DND-41 (cell line): Measurements from ENCODE around the gene PPAN.

Experiments
- ATAC-seq: fragments of 200-7000 bp; cut with Tn5 transposase; 3 replicates; pipeline ENCODE4 v1.9.1; 2021; ENCODE audit warnings: low read depth; ENCODE audit not compliant: insufficient read depth
- DNase-seq: peaks from one replicate; pipeline ENCODE4 v3.0.0-alpha.2; 2020
- H2AFZ ChIP-seq: 2 replicates; pipeline ENCODE4 v1.6.0; 2012; ENCODE audit warnings: low read depth, low read length
- H3K27ac ChIP-seq: 2 replicates; pipeline ENCODE4 v1.5.1; 2012; ENCODE audit warnings: low read length, inconsistent platforms
- H3K27me3 ChIP-seq: fragments of 200-600 bp; sonication (generic); 2 replicates; pipeline ENCODE4 v1.6.0; 2012; ENCODE audit warnings: low read length, mild to moderate bottlenecking, inconsistent platforms; ENCODE audit not compliant: insufficient read depth, poor library complexity
- H3K36me3 ChIP-seq: 2 replicates; pipeline ENCODE4 v1.5.1; 2012; ENCODE audit warnings: low read length, inconsistent platforms; ENCODE audit not compliant: insufficient read depth
- H3K4me1 ChIP-seq: 2 replicates; pipeline ENCODE4 v1.5.1; 2012; ENCODE audit warnings: mild to moderate bottlenecking, low read length; ENCODE audit not compliant: insufficient read depth
- H3K4me2 ChIP-seq: 2 replicates; pipeline ENCODE4 v1.6.0; 2012; ENCODE audit warnings: mild to moderate bottlenecking, moderate library complexity, low read length, inconsistent platforms; ENCODE audit not compliant: insufficient read depth
- H3K4me3 ChIP-seq, 2 experiments: fragments of 200-600 bp in 1 of 2; shearing (Covaris generic) in 1 of 2; 2 replicates each; pipeline ENCODE4 v1.5.1; 2012 to 2016; ENCODE audit warnings: inconsistent platforms in 2 of 2, low read length in 2 of 2, mild to moderate bottlenecking in 2 of 2, low read depth in 1 of 2, moderate library complexity in 1 of 2
- H3K79me2 ChIP-seq: 2 replicates; pipeline ENCODE4 v1.6.0; 2012; ENCODE audit warnings: low read length, inconsistent platforms; ENCODE audit not compliant: insufficient read depth
- H3K9ac ChIP-seq: 2 replicates; pipeline ENCODE4 v1.6.0; 2012; ENCODE audit warnings: low read depth, mild to moderate bottlenecking, inconsistent platforms, low read length, moderate library complexity
- H3K9me3 ChIP-seq: 2 replicates; pipeline ENCODE4 v1.5.1; 2012; ENCODE audit warnings: low read length, moderate library complexity, mild to moderate bottlenecking, inconsistent platforms; ENCODE audit not compliant: insufficient read depth, severe bottlenecking
- H4K20me1 ChIP-seq: 2 replicates; pipeline ENCODE4 v1.6.0; 2012; ENCODE audit warnings: low read length; ENCODE audit not compliant: insufficient read depth
- EZH2 ChIP-seq: IDR thresholded peaks from 3 replicates; pipeline ENCODE4 v1.6.1; 2012; ENCODE audit warnings: borderline replicate concordance, low read depth, mild to moderate bottlenecking, moderate library complexity, low read length, inconsistent platforms; ENCODE audit not compliant: severe bottlenecking
- TF ChIP-seq, protein P1 (sequence below): IDR thresholded peaks from 2 replicates; pipeline ENCODE4 v1.5.1; 2012; ENCODE audit warnings: borderline replicate concordance, low read length, moderate library complexity, mild to moderate bottlenecking; ENCODE audit not compliant: poor library complexity, severe bottlenecking; ENCODE audit errors: extremely low read depth

Gene PPAN

DNA sequence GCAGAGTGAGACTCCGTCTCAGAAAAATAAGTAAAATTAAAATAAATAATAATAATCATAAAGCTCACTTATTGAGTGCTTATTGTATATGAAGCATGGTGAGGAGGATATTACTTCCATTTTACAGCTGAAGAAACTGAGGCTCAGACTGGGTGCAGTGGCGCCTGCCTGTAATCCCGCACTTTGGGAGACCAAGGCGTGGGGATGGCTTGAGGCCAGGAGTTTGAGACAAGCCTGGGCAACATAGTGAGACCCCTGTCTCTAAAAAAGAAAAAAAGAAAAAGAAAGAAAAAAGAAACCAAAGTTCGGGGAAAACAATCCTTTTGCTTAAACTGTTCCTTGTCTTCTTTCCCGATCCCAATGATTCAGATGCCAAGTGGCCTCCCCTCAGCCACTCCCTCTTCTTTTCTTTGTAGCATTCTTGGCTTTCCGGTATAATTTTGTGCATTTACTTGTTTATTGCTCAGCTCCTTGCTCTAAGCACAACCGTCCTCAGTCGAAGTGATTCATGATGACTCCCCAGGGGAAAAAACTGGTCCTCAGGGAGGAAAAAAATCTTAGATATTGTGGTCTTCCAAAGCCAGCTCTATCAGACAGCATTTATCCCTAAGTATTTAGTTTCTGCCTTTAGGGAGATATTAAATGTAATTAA, 14.5 kb downstream of the PPAN start:
- no peak overlapping the region for H2AFZ ChIP-seq
- peaks cover 20% of the 10 kb centered on the region for H3K4me1 ChIP-seq
- TF ChIP-seq, protein P1, sequence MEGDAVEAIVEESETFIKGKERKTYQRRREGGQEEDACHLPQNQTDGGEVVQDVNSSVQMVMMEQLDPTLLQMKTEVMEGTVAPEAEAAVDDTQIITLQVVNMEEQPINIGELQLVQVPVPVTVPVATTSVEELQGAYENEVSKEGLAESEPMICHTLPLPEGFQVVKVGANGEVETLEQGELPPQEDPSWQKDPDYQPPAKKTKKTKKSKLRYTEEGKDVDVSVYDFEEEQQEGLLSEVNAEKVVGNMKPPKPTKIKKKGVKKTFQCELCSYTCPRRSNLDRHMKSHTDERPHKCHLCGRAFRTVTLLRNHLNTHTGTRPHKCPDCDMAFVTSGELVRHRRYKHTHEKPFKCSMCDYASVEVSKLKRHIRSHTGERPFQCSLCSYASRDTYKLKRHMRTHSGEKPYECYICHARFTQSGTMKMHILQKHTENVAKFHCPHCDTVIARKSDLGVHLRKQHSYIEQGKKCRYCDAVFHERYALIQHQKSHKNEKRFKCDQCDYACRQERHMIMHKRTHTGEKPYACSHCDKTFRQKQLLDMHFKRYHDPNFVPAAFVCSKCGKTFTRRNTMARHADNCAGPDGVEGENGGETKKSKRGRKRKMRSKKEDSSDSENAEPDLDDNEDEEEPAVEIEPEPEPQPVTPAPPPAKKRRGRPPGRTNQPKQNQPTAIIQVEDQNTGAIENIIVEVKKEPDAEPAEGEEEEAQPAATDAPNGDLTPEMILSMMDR, result no peak
- no peak for TF ChIP-seq EZH2
- ATAC-seq (no peak), DNase-seq (no peak)
- H3K4me3 ChIP-seq, result no peak overlapping the region
- H3K27ac ChIP-seq, result no peak overlapping the region
- H3K36me3 ChIP-seq, result peaks cover 40% of the 10 kb centered on the region
- H3K9me3 ChIP-seq, result no peaks in the 10 kb centered on the region
- H4K20me1 ChIP-seq, result peaks cover 32% of the 10 kb centered on the region
- no peak overlapping the region for H3K9ac ChIP-seq
- no peaks in the 10 kb centered on the region for H3K27me3 ChIP-seq
- H3K79me2 ChIP-seq, result peaks cover 27% of the 10 kb centered on the region
- no peak overlapping the region for H3K4me2 ChIP-seq

DNA sequence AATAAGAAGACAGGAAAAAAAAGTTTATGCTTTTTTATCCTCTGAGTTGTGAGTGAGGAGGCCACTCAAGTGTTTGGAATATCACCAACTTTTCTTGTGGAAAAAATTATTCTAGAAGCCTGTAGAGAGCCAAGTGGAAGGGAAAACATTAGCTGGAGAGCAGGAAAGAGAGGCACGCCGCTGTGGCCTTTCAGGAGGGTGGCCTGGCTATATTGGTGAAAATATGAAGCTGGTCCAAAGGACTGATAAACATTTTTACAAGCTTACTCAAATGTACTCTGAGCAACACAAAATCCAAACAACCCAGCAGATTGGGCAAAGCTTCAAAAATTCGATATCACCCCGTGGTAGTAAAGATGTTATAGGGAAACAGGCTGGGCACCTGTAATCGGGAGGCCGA, 15.9 kb downstream of the PPAN start:
- H3K4me3 ChIP-seq, result no peak overlapping the region
- no peaks in the 10 kb centered on the region for H3K27me3 ChIP-seq
- H3K79me2 ChIP-seq, result peaks cover 27% of the 10 kb centered on the region
- peaks cover 36% of the 10 kb centered on the region for H3K36me3 ChIP-seq
- ATAC-seq (no peak), DNase-seq (no peak)
- no peak overlapping the region for H2AFZ ChIP-seq
- no peak overlapping the region for H3K27ac ChIP-seq
- no peak overlapping the region for H3K9ac ChIP-seq
- TF ChIP-seq EZH2, result no peak
- TF ChIP-seq, protein P1, result no peak
- H3K4me2 ChIP-seq, result no peak overlapping the region
- no peaks in the 10 kb centered on the region for H3K9me3 ChIP-seq
- H4K20me1 ChIP-seq, result peaks cover 19% of the 10 kb centered on the region
- peaks cover 19% of the 10 kb centered on the region for H3K4me1 ChIP-seq

DNA sequence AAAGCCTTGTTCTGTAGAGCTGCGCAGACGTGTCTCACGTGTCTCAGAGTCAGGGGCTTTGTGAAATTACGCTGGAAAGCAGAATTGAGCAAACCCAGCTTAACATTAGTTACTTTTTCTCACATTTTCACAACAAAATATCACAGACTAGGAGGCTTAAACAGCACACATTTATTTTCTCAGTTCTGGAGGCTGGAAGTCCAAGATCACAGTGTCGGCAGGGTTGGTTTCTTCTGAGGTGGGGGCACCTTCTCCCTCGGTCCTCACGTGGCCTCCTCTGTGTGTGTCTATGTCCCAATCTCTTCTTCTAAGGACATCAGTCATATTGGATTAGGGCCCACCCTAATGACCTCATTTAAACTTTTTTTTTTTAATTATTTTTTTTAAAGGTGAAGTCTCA, 18.3 kb downstream of the PPAN start:
- Histone ChIP-seq H4K20me1 (peaks cover 5% of the 10 kb centered on the region; the same call in 1 of the 2 replicates), H3K4me3 (no peak overlapping the region), H3K4me1 (peaks cover 3% of the 10 kb centered on the region), H3K9me3 (no peaks in the 10 kb centered on the region), H3K9ac (no peak overlapping the region), H3K4me2 (no peak overlapping the region), H3K79me2 (peaks cover 3% of the 10 kb centered on the region), H3K27me3 (no peaks in the 10 kb centered on the region), H2AFZ (no peak overlapping the region), H3K36me3 (peaks cover 38% of the 10 kb centered on the region), H3K27ac (no peak overlapping the region)
- DNase-seq (no peak), ATAC-seq (no peak)
- TF ChIP-seq, protein P1, result no peak
- no peak for TF ChIP-seq EZH2

DNA sequence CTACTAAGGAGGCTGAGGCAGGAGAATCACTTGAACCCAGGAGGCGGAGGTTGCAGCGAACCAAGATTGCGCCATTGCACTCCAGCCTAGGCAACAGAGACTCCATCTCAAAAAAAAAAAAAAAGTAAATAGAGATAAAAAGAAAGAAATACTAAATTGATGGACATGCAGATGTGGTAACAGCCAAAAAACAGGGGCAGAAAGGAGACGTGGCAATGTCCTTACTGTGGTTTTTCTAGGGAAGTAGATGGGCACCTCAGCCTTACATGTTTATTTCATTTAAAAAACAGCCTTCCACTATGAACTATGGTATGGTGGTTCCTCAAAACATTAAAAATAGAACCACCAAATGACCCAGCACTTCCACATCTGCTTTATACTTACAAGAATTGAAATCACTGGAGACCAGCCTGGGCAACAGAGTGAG, 20.1 kb downstream of the PPAN start:
- peaks cover 53% of the 10 kb centered on the region for H3K36me3 ChIP-seq

More for the DNA sequence above, 20.1 kb downstream of the PPAN start:
- H3K4me3 ChIP-seq, result no peak overlapping the region
- no peaks in the 10 kb centered on the region for H3K79me2 ChIP-seq
- H3K27ac ChIP-seq, result no peak overlapping the region
- no peak overlapping the region for H3K9ac ChIP-seq
- no peaks in the 10 kb centered on the region for H3K9me3 ChIP-seq
- H3K27me3 ChIP-seq, result no peaks in the 10 kb centered on the region
- no peak overlapping the region for H3K4me2 ChIP-seq
- no peaks in the 10 kb centered on the region for H3K4me1 ChIP-seq
- ATAC-seq, result no peak
- peaks cover 8% of the 10 kb centered on the region; the same call in 1 of the 2 replicates for H4K20me1 ChIP-seq
- TF ChIP-seq EZH2, result no peak
- TF ChIP-seq, protein P1, result no peak
- DNase-seq, result no peak
- no peak overlapping the region for H2AFZ ChIP-seq
